Right renal cortex interstitium (tissue), 3 donors: Measurements from ENCODE around the gene NOM1. TPM values are rescaled to one million over a fixed set of nuclear protein-coding genes. Genes with fewer than 3 reads are reported as not detected.

Source experiments
- DNase-seq, 3 donors: peaks; one replicate each; pipeline ENCODE4 v3.0.0-alpha.2; 2013; ENCODE audit warnings: low read depth in 3 of 3, low spot score in 2 of 3
- polyA plus RNA-seq, 3 donors: library from polyadenylated mRNA; unstranded; fragments of 120-200 nt; gene quantifications; one replicate each; pipeline ENCODE4 v1.2.1, GENCODE V29; 2013; ENCODE audit not compliant: insufficient read length in 3 of 3

Gene NOM1
- polyA plus RNA-seq, 3 donors, result 15.6 to 16.9 (median 16.0) TPM

- DNase-seq, result no peak
Measured at GRCh38 chr7:156979711-156980110, 30.2 kb downstream of the NOM1 start.

- no peak for DNase-seq
Measured at GRCh38 chr7:156984174-156984891, 34.8 kb downstream of the NOM1 start.

GRCh38 chr7:156985101-156985992 lies 35.8 kb downstream of the NOM1 start:
- DNase-seq, result no peak

- no peak for DNase-seq
Measured at GRCh38 chr7:156986378-156986777, 36.9 kb downstream of the NOM1 start.

- DNase-seq, result no peak
Measured at GRCh38 chr7:156988343-156989185, 39.1 kb downstream of the NOM1 start.

- no peak for DNase-seq
Measured at GRCh38 chr7:156989766-156990535, 40.4 kb downstream of the NOM1 start.

- no peak for DNase-seq
Measured at GRCh38 chr7:156993021-156993924, 43.8 kb downstream of the NOM1 start.

- DNase-seq, result no peak
Measured at GRCh38 chr7:156993925-156994235, 44.4 kb downstream of the NOM1 start.

GRCh38 chr7:156994417-156994816 lies 44.9 kb downstream of the NOM1 start:
- DNase-seq, result no peak

GRCh38 chr7:156998988-156999957 lies 49.8 kb downstream of the NOM1 start:
- no peak for DNase-seq

GRCh38 chr7:156999958-157000726 lies 50.6 kb downstream of the NOM1 start:
- no peak for DNase-seq

GRCh38 chr7:157000741-157001653 lies 51.5 kb downstream of the NOM1 start:
- no peak for DNase-seq

GRCh38 chr7:157001920-157002818 lies 52.7 kb downstream of the NOM1 start:
- no peak for DNase-seq

GRCh38 chr7:157002819-157003421 lies 53.4 kb downstream of the NOM1 start:
- DNase-seq, result no peak

GRCh38 chr7:157003445-157003755 lies 53.9 kb downstream of the NOM1 start:
- no peak for DNase-seq
